NCI-H345 treated with DMSO at 0.1 percent for 48 hours (cell line): Measurements from ENCODE around the gene NCAM2.

Experiments used
- DNase-seq: peaks from one replicate; lab custom pipeline; 2025; ENCODE audit not compliant: unreplicated experiment; lab: John Stamatoyannopoulos, UW

The NCAM2 gene

GRCh38 chr21:20997636-20998455, at the start of gene NCAM2:
Gene NCAM2 (plus strand): TSS chr21:20998409.
- DNase-seq = no peak

GRCh38 chr21:20949884-20950283, 48.3 kb upstream of the NCAM2 start:
- DNase-seq = no peak

GRCh38 chr21:20965816-20966215, 32.4 kb upstream of the NCAM2 start:
- DNase-seq = no peak

DNA sequence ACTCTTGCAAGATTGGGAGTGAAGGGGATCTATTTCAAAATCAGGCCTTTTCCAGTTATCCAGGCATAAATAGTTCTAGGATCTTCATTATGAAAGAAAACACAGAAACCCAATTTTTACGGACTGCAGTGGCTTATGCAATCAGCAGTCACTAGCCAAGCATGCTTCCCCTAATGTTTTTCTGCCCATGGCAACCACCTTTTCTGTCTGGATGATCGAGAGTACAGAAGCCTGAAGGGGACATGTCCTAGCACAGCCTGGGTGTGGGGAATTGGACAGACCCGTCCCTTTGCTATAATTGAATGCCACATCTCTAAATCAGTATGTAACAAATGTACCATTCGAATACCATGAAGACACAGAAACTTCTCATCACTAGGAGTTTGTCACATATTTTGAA, 29.8 kb upstream of the NCAM2 start:
- no peak for DNase-seq

DNA sequence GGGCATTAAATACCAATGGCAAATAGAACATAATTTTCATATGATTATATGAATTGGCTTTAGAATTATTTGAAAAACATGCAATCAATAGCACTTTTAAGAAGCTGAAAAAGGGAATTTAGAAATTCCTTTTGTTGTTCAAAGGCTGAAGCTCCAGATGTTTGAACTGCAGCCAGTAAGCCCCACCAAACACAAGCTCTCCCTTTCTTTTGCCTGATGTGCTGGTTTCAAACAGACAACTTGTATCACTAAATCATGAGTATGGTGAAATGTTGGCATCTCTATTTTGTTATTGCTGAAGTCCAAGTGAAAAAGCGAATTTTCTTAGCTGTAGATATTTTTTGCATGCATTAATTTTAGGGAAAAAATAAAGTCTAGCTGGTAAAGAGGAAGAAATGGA, 27.5 kb upstream of the NCAM2 start:
- no peak for DNase-seq

DNA sequence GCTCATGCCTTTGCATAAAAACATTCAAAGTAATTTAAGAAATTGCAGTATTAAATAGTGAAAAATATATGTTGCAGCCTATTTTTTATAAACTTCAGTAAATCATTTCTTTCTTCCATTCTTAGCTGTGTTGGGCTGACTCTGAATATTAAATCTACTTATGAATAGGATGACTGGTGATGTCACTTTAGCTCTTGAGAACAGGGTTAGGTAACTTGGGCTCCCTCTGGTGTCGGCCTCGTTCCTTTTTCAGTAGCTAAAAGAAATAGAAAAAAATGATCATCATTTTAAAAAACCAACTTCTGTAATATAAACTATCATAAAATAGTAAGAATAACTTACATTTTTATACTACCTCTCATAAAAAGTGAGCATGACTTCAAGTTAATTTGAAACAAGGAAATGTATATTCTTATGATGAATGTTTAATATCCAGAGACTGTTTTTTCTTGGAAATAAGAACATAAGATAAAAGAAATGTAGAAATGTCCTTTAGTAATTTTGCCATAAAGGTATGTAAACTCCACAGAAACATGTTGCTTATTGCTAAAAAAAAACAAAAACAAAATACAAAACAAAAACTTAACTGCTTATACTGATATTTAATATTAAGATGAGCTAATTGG, 26.8 kb upstream of the NCAM2 start:
- DNase-seq = peak; percentile 42

GRCh38 chr21:20994790-20995189, 3.4 kb upstream of the NCAM2 start:
- no peak for DNase-seq

- DNase-seq = no peak
Observed at GRCh38 chr21:20996421-20997310, 1.5 kb upstream of the NCAM2 start.

DNA sequence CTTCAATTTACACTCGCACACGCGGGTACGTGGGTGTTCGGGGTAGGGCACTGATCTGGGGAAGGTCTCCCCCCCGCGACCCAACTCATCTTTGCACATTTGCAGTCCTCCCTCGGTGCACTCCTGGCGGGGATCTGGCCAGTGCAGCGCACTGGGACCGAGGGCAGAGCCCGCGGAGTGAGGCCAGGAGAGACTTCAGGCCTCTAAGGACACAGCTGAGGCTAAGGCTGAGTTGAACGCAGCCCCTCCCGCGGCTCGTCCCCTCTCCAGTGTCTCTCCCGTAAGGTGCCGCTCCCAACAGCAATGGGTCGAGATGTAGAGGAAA, 936 bp upstream of the NCAM2 start:
- DNase-seq = no peak

GRCh38 chr21:20998456-20998789, 214 bp downstream of the NCAM2 start:
- peak; percentile 56 for DNase-seq

GRCh38 chr21:20998886-20999285, 677 bp downstream of the NCAM2 start:
- DNase-seq = no peak

GRCh38 chr21:20999659-21000058, 1.4 kb downstream of the NCAM2 start:
- peak; percentile 60 for DNase-seq

GRCh38 chr21:21000591-21001175, 2.5 kb downstream of the NCAM2 start:
- DNase-seq = no peak

GRCh38 chr21:21001591-21002100, 3.4 kb downstream of the NCAM2 start:
- no peak for DNase-seq

DNA sequence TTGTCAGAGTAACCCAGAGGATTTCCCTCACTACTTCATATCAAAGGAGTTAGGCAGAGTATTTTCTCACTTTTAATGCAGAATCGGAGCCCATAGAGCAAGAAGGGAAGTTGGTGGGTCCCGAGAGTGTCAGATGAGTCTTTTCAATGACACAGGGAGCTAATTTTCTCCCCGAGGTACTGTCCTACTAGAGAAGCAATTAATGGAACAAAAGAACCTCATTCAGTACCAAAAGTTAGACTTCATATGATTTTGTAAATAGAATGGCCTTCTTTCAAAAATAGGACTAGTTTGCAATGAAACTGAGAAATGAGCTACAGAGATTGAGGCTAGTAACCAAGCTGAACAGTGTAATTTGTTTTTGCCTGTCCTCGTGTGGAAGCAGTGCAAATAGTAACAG, 3.9 kb downstream of the NCAM2 start:
- no peak for DNase-seq

DNA sequence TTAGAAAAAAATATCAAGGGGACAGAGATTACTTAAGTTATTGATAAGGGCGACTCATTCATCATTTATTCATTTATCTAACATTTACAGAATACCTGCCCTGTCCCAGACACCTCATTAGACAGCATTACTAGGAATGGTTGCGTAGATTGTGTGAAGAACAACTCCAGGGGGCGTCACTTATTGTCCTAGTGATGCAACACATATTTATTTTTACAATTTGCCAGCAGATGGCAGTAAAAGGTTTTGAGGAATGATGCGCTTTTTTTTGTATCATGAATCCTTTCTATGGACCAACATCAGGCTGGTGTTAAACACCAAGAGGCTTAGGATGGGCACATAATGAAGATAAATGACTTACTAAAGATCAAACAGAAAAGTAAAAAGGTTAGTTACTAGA, 5.5 kb downstream of the NCAM2 start:
- DNase-seq = no peak

DNA sequence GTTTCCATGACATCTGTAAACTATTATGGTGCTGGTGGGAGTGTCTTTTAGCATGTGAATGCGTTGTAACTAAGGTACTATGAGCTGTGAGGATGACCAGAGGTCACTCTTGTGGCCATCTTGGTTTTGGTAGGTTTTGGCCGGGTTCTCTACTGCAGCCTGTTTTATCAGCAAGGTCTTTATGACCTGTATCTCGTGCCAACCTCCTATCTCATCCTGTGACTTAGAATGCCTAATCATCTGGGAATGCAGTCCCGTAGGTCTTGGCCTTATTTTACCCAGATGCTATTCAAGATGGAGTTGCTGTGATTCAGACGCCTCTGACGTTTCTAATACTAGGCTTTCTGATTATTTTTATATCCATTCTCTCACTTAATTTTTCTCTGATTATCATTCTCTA, 9.4 kb downstream of the NCAM2 start:
- no peak for DNase-seq

- no peak for DNase-seq
Observed at GRCh38 chr21:21010228-21010627, 12.0 kb downstream of the NCAM2 start.

DNA sequence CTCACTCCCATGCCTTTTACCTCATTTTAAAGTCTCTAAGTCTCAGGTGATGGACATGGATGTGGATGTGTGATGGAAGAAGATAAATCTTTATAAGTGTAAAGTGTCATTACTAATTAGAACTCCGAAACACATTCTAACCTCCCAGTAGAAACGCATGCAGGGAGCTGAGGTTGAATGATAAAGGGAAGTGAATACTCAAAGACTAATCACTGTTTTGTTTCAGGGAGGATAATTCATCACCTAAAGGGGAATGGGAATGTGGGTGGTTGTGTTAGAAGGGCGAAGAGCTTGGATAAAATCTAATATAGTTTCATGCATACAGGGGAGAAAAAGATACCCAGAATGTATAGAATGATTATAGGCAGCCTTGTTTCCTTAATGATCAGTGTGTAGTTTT, 12.5 kb downstream of the NCAM2 start:
- DNase-seq = no peak

DNA sequence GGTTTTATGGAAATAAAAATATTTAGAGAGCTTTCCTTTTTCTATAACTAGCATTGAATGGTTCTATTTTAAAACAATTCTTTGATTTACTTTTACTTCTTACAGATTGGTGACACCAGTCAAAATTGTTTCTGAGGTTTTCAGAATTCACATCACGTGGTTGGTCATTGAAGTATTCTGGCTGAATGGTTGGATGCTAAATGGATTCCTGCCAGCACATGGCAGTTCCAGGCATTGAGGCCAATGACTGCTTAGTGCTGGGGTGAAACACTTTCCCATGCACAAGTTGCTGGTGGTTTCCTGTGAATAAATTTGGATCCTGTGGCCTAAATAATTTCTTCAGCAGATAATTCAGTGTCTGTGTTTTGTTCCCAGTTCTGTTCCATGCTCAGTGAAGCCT, 20.6 kb downstream of the NCAM2 start:
- no peak for DNase-seq

DNA sequence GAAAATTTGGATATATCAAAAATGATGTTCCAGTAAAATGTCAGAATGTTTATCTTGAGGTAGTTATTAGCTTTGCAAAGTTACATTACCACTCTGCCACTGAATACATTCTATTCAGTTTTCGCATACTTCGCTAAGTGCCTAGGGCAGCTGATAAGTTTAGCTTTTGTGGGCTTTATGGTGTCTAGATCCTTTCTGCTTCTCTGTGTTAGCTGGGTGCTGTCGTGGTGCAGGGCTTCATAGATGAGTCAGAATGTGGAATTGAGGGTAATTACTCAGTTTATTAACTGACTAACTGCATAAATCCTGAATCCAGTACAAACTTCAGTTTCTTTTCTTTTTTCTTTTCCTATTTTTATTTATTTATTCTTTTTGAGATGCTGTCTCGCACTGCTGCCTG, 21.5 kb downstream of the NCAM2 start:
- no peak for DNase-seq
